ENCODE results near the gene FBXO42.

Gene FBXO42

GRCh38 chr1:16351994-16352841 lies at the start of gene FBXO42:
Gene FBXO42, minus strand, starts transcription at chr1:16352480. Its CDS starts 37,062 bp downstream, at chr1:16315418.
- Histone ChIP-seq H3K27ac (peak within 1 kb of the TSS; percentile 52), H2AFZ (ENCODE audit: low read depth) (peak within 1 kb of the TSS; percentile 99), H3K79me2 (ENCODE audit: insufficient read depth, low read depth) (peaks cover 48% of the 10 kb centered on the region), H3K36me3 (ENCODE audit: insufficient read depth) (no peaks in the 10 kb centered on the region), H3K4me2 (peak within 1 kb of the TSS; percentile 94), H3K9ac (peak within 1 kb of the TSS; percentile 75), H4K20me1 (ENCODE audit: insufficient read depth) (no peaks in the 10 kb centered on the region), H3K4me1 (ENCODE audit: low read depth, poor library complexity, severe bottlenecking) (peaks cover 24% of the 10 kb centered on the region), H3K27me3 (ENCODE audit: insufficient read depth, low read depth) (no peaks in the 10 kb centered on the region), H3K4me3 (IDR thresholded peaks at IDR 0.05; ENCODE audit: insufficient read depth, low read depth, low read length) (peak within 1 kb of the TSS; percentile 67)
- TF ChIP-seq, protein P1, sequence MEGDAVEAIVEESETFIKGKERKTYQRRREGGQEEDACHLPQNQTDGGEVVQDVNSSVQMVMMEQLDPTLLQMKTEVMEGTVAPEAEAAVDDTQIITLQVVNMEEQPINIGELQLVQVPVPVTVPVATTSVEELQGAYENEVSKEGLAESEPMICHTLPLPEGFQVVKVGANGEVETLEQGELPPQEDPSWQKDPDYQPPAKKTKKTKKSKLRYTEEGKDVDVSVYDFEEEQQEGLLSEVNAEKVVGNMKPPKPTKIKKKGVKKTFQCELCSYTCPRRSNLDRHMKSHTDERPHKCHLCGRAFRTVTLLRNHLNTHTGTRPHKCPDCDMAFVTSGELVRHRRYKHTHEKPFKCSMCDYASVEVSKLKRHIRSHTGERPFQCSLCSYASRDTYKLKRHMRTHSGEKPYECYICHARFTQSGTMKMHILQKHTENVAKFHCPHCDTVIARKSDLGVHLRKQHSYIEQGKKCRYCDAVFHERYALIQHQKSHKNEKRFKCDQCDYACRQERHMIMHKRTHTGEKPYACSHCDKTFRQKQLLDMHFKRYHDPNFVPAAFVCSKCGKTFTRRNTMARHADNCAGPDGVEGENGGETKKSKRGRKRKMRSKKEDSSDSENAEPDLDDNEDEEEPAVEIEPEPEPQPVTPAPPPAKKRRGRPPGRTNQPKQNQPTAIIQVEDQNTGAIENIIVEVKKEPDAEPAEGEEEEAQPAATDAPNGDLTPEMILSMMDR (conservative IDR thresholded peaks at IDR 0.05; ENCODE audit: low read depth, low read length) = peak; percentile 35; the same call in 1 of the 2 replicates

DNA sequence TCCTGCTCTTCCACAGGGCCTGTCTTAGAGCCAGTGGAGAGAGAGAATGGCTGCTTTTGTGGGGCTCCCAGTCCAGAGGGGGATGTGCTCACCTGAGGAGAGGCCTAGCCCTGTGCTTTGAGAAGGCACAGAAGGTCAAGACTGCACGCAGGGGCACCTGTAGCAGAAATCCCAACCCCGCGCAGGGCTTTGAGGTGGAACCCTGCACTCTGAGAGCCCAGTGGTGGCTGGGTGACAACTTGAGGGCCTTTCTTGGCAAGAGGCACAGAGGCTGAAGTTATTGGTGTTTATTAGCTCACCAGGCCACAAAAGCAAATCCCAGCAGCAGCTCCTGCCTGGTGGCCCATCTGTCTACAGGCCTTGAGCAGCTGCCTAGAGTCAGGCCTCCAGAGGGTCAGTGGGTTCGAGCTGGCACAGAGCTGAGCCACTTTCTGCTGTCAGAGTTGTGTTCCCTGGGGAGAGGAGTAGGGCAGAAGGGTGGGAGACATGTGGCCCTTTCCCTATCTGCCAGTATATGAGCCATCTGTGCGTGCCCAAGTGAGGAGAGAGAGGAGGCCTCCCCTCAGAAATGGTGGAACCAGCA lies 46.2 kb upstream of the FBXO42 start:
- Histone ChIP-seq H3K4me3 (IDR thresholded peaks at IDR 0.05; ENCODE audit: insufficient read depth, low read depth, low read length) (no peak overlapping the region), H4K20me1 (ENCODE audit: insufficient read depth) (no peaks in the 10 kb centered on the region), H3K36me3 (ENCODE audit: insufficient read depth) (0 out of 2 replicates have a peak, but pooled peaks cover 3% of the 10 kb centered on the region), H3K9ac (no peak overlapping the region), H2AFZ (ENCODE audit: low read depth) (no peak overlapping the region), H3K27me3 (ENCODE audit: insufficient read depth, low read depth) (no peaks in the 10 kb centered on the region), H3K4me1 (ENCODE audit: low read depth, poor library complexity, severe bottlenecking) (no peaks in the 10 kb centered on the region), H3K27ac (no peak overlapping the region), H3K79me2 (ENCODE audit: insufficient read depth, low read depth) (0 out of 2 replicates have a peak, but pooled peaks cover under 1% of the 10 kb centered on the region), H3K4me2 (no peak overlapping the region)
- TF ChIP-seq, protein P1 (conservative IDR thresholded peaks at IDR 0.05; ENCODE audit: low read depth, low read length) = no peak

DNA sequence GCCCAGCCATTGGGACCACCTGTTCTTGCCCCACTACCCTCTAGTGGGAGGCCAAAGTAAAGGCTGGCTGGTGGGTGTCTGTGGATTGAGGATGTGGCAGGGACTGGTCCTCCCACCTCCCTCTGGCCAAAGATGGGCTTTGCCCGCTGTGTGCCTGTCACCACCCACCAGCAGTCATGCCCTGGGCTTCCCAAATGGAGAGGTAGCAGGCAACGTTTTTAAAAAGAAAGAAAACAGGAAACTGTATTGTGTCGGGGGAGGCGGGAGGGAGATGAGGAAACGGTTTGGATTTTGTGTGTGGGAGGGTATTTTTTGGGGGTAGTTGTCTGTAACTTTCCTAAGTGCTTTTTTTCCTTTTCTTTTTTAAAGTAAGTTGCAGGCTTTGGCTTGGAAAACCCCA lies 44.8 kb upstream of the FBXO42 start:
- no peak overlapping the region for H3K4me2 ChIP-seq
- H4K20me1 ChIP-seq (ENCODE audit: insufficient read depth) = no peaks in the 10 kb centered on the region
- no peaks in the 10 kb centered on the region for H3K27me3 ChIP-seq (ENCODE audit: insufficient read depth, low read depth)
- 0 out of 2 replicates have a peak, but pooled peaks cover 3% of the 10 kb centered on the region for H3K36me3 ChIP-seq (ENCODE audit: insufficient read depth)
- peaks cover 12% of the 10 kb centered on the region; the same call in 1 of the 2 replicates for H3K79me2 ChIP-seq (ENCODE audit: insufficient read depth, low read depth)
- no peak overlapping the region for H3K9ac ChIP-seq
- H3K4me1 ChIP-seq (ENCODE audit: low read depth, poor library complexity, severe bottlenecking) = no peaks in the 10 kb centered on the region
- no peak overlapping the region for H3K4me3 ChIP-seq (IDR thresholded peaks at IDR 0.05; ENCODE audit: insufficient read depth, low read depth, low read length)
- H2AFZ ChIP-seq (ENCODE audit: low read depth) = no peak overlapping the region
- TF ChIP-seq, protein P1 (conservative IDR thresholded peaks at IDR 0.05; ENCODE audit: low read depth, low read length) = no peak
- H3K27ac ChIP-seq = no peak overlapping the region

- Histone ChIP-seq H3K79me2 (ENCODE audit: insufficient read depth, low read depth) (peaks cover 17% of the 10 kb centered on the region; the same call in 1 of the 2 replicates), H3K4me1 (ENCODE audit: low read depth, poor library complexity, severe bottlenecking) (peaks cover 2% of the 10 kb centered on the region), H3K27ac (no peak overlapping the region), H3K4me3 (IDR thresholded peaks at IDR 0.05; ENCODE audit: insufficient read depth, low read depth, low read length) (no peak overlapping the region), H3K9ac (no peak overlapping the region), H4K20me1 (ENCODE audit: insufficient read depth) (peaks cover 2% of the 10 kb centered on the region; the same call in 1 of the 2 replicates), H3K4me2 (no peak overlapping the region), H3K36me3 (ENCODE audit: insufficient read depth) (0 out of 2 replicates have a peak, but pooled peaks cover 3% of the 10 kb centered on the region), H3K27me3 (ENCODE audit: insufficient read depth, low read depth) (no peaks in the 10 kb centered on the region), H2AFZ (ENCODE audit: low read depth) (no peak overlapping the region)
- TF ChIP-seq, protein P1 (conservative IDR thresholded peaks at IDR 0.05; ENCODE audit: low read depth, low read length) = no peak
Measured at GRCh38 chr1:16396591-16396990, 44.3 kb upstream of the FBXO42 start.

All from KMS-11 (cell line).